ENCODE measurements around the gene NDST3.
"Not testable (repeated sequence)": the region's sequence is repeated elsewhere in the genome, so short reads cannot be mapped to it uniquely, and the experiment has no call there.

Gene NDST3

GRCh38 chr4:118177126-118177525 lies 142.8 kb downstream of the NDST3 start:
- DNase-seq (ENCODE audit: low read depth): no peak

GRCh38 chr4:118180776-118181175 lies 146.5 kb downstream of the NDST3 start:
- no peak for DNase-seq (ENCODE audit: low read depth)

- no peak for DNase-seq (ENCODE audit: low read depth)
Measured at GRCh38 chr4:118190903-118191302, 156.6 kb downstream of the NDST3 start.

- DNase-seq (ENCODE audit: low read depth): no peak
Measured at GRCh38 chr4:118193421-118193820, 159.1 kb downstream of the NDST3 start.

- DNase-seq (ENCODE audit: low read depth): no peak
Measured at GRCh38 chr4:118206627-118207026, 172.3 kb downstream of the NDST3 start.

- no peak for DNase-seq (ENCODE audit: low read depth)
Measured at GRCh38 chr4:118213101-118213500, 178.8 kb downstream of the NDST3 start.

GRCh38 chr4:118215826-118216225 lies 181.5 kb downstream of the NDST3 start:
- DNase-seq (ENCODE audit: low read depth): no peak

- no peak for DNase-seq (ENCODE audit: low read depth)
Measured at GRCh38 chr4:118221227-118221800, 187.0 kb downstream of the NDST3 start.

- DNase-seq (ENCODE audit: low read depth): no peak
Measured at GRCh38 chr4:118224243-118224829, 190.1 kb downstream of the NDST3 start.

- DNase-seq (ENCODE audit: low read depth): no peak
Measured at GRCh38 chr4:118225511-118225910, 191.2 kb downstream of the NDST3 start.

- no peak for DNase-seq (ENCODE audit: low read depth)
Measured at GRCh38 chr4:118226311-118227010, 192.2 kb downstream of the NDST3 start.

- DNase-seq (ENCODE audit: low read depth): no peak
Measured at GRCh38 chr4:118235566-118236120, 201.4 kb downstream of the NDST3 start.

GRCh38 chr4:118237531-118237930 lies 203.2 kb downstream of the NDST3 start:
- DNase-seq (ENCODE audit: low read depth): no peak

GRCh38 chr4:118249890-118250289 lies 215.6 kb downstream of the NDST3 start:
- DNase-seq (ENCODE audit: low read depth): no peak

- no peak for DNase-seq (ENCODE audit: low read depth)
Measured at GRCh38 chr4:118254368-118254767, 220.1 kb downstream of the NDST3 start.

- DNase-seq (ENCODE audit: low read depth): no peak
Measured at GRCh38 chr4:118259111-118259510, 224.8 kb downstream of the NDST3 start.

- DNase-seq (ENCODE audit: low read depth): no peak
Measured at GRCh38 chr4:118260309-118260708, 226.0 kb downstream of the NDST3 start.

GRCh38 chr4:118264096-118264495 lies 229.8 kb downstream of the NDST3 start:
- DNase-seq (ENCODE audit: low read depth): no peak

- DNase-seq (ENCODE audit: low read depth): no peak
Measured at GRCh38 chr4:118265312-118266144, 231.2 kb downstream of the NDST3 start.

GRCh38 chr4:118266145-118266496 lies 231.8 kb downstream of the NDST3 start:
- DNase-seq (ENCODE audit: low read depth): not testable (repeated sequence)

- no peak for DNase-seq (ENCODE audit: low read depth)
Measured at GRCh38 chr4:118268780-118269179, 234.5 kb downstream of the NDST3 start.

- no peak for DNase-seq (ENCODE audit: low read depth)
Measured at GRCh38 chr4:118270492-118270891, 236.2 kb downstream of the NDST3 start.
